WTC11 (cell line): ENCODE measurements around the gene PROX2. TPM values are rescaled to one million over a fixed set of nuclear protein-coding genes. Genes with fewer than 3 reads are reported as not detected.

Experiments
- ATAC-seq: fragments of 200-7000 bp; cut with Tn5 transposase; 2 replicates; pipeline ENCODE4 v1.10.0; 2021; ENCODE audit warnings: mild to moderate bottlenecking, moderate library complexity
- CTCF ChIA-PET: fragments of 300-600 bp; sonication (Branson Sonifier 250); formaldehyde crosslinking; loops from one replicate; lab custom pipeline; 2021; ENCODE audit warnings: antibody characterized with exemption; lab: Charles Lee
- POLR2A ChIA-PET: fragments of 350-600 bp; sonication (Branson Sonifier 250); formaldehyde crosslinking; loops from one replicate; lab custom pipeline; 2021; ENCODE audit warnings: antibody characterized with exemption; lab: Charles Lee
- DNase-seq: peaks from one replicate; pipeline ENCODE4 v3.0.0; 2021; ENCODE audit warnings: low spot score
- H3K27ac Mint-ChIP-seq: 2 replicates; pipeline ENCODE4 v1.8.0; 2021; ENCODE audit warnings: mixed read lengths
- H3K27me3 Mint-ChIP-seq: 2 replicates; pipeline ENCODE4 v1.8.0; 2021; ENCODE audit warnings: low read depth, mild to moderate bottlenecking, moderate library complexity, mixed read lengths
- H3K36me3 Mint-ChIP-seq: 2 replicates; pipeline ENCODE4 v1.8.0; 2021; ENCODE audit warnings: mixed read lengths
- H3K4me1 Mint-ChIP-seq: 2 replicates; pipeline ENCODE4 v1.8.0; 2022; ENCODE audit warnings: mixed read lengths
- H3K4me3 Mint-ChIP-seq: 2 replicates; pipeline ENCODE4 v1.8.0; 2021; ENCODE audit warnings: mild to moderate bottlenecking, moderate library complexity, mixed read lengths
- H3K9me3 Mint-ChIP-seq: 2 replicates; pipeline ENCODE4 v1.8.0; 2021; ENCODE audit warnings: mixed read lengths
- ATF1 ChIP-seq: sonication (generic); formaldehyde crosslinking; IDR thresholded peaks from 2 replicates; pipeline ENCODE4 v1.8.1; 2023; ENCODE audit warnings: mild to moderate bottlenecking, moderate library complexity, missing genetic modification reagents
- ATF3 ChIP-seq: sonication (generic); formaldehyde crosslinking; conservative IDR thresholded peaks from 2 replicates; pipeline ENCODE4 v1.8.1; 2022; ENCODE audit warnings: mild to moderate bottlenecking, missing genetic modification reagents
- CBFB ChIP-seq: sonication (generic); formaldehyde crosslinking; IDR thresholded peaks from 2 replicates; pipeline ENCODE4 v1.8.1; 2022; ENCODE audit warnings: mild to moderate bottlenecking, low read depth, missing genetic modification reagents
- CREB1 ChIP-seq: sonication (generic); formaldehyde crosslinking; IDR thresholded peaks from 2 replicates; pipeline ENCODE4 v1.8.0; 2023; ENCODE audit warnings: mild to moderate bottlenecking, missing genetic modification reagents
- ELF4 ChIP-seq: sonication (generic); formaldehyde crosslinking; IDR thresholded peaks from 2 replicates; pipeline ENCODE4 v1.8.1; 2022; ENCODE audit warnings: low read depth, mild to moderate bottlenecking, moderate library complexity, missing genetic modification reagents
- FOXK1 ChIP-seq: sonication (generic); formaldehyde crosslinking; IDR thresholded peaks from 2 replicates; pipeline ENCODE4 v1.8.0; 2022; ENCODE audit warnings: mild to moderate bottlenecking, moderate library complexity, missing genetic modification reagents
- FOXP1 ChIP-seq: sonication (generic); formaldehyde crosslinking; IDR thresholded peaks from 2 replicates; pipeline ENCODE4 v1.8.0; 2022; ENCODE audit warnings: missing genetic modification reagents, mild to moderate bottlenecking, moderate library complexity, borderline replicate concordance
- GTF2I ChIP-seq: fragments of 250-450 bp; sonication (Bioruptor Pico); conservative IDR thresholded peaks from 2 replicates; pipeline ENCODE4 v1.4.0; 2021; ENCODE audit warnings: mild to moderate bottlenecking
- HMGA2 ChIP-seq: fragments of 250-450 bp; sonication (Bioruptor Pico); IDR thresholded peaks from 2 replicates; pipeline ENCODE4 v1.4.0; 2021; ENCODE audit warnings: mild to moderate bottlenecking, moderate library complexity
- IRF1 ChIP-seq: sonication (generic); formaldehyde crosslinking; IDR thresholded peaks from 2 replicates; pipeline ENCODE4 v1.8.0; 2023; ENCODE audit warnings: missing genetic modification reagents
- IRF2 ChIP-seq: sonication (generic); formaldehyde crosslinking; IDR thresholded peaks from 2 replicates; pipeline ENCODE4 v1.8.0; 2022; ENCODE audit warnings: low read depth, missing genetic modification reagents, borderline replicate concordance
- KAT7 ChIP-seq: sonication (generic); formaldehyde crosslinking; IDR thresholded peaks from 2 replicates; pipeline ENCODE4 v1.8.1; 2023; ENCODE audit warnings: missing genetic modification reagents, mild to moderate bottlenecking, borderline replicate concordance
- NR2C2 ChIP-seq: sonication (generic); formaldehyde crosslinking; IDR thresholded peaks from 2 replicates; pipeline ENCODE4 v1.8.0; 2022; ENCODE audit warnings: mild to moderate bottlenecking, missing genetic modification reagents
- NR3C1 ChIP-seq: sonication (generic); formaldehyde crosslinking; conservative IDR thresholded peaks from 2 replicates; pipeline ENCODE4 v1.8.1; 2023; ENCODE audit warnings: low read depth, mild to moderate bottlenecking, missing genetic modification reagents
- OVOL2 ChIP-seq: fragments of 250-450 bp; sonication (Bioruptor Pico); IDR thresholded peaks from 2 replicates; pipeline ENCODE4 v1.9.0; 2021; ENCODE audit warnings: mild to moderate bottlenecking, borderline replicate concordance
- SMAD4 ChIP-seq: sonication (generic); formaldehyde crosslinking; IDR thresholded peaks from 2 replicates; pipeline ENCODE4 v1.8.0; 2022; ENCODE audit warnings: mild to moderate bottlenecking, missing genetic modification reagents
- ZNF138 ChIP-seq: sonication (generic); formaldehyde crosslinking; conservative IDR thresholded peaks from 2 replicates; pipeline ENCODE4 v1.8.1; 2022; ENCODE audit warnings: mild to moderate bottlenecking, moderate library complexity, missing genetic modification reagents
- ZNF425 ChIP-seq: fragments of 250-450 bp; sonication (Bioruptor Pico); conservative IDR thresholded peaks from 2 replicates; pipeline ENCODE4 v1.9.0; 2021; ENCODE audit warnings: mild to moderate bottlenecking
- total RNA-seq: library from RNA; stranded (reverse); gene quantifications from 3 replicates; pipeline ENCODE4 v1.2.3, GENCODE V29; 2021
- TF ChIP-seq, protein P1 (sequence below): sonication (generic); formaldehyde crosslinking; conservative IDR thresholded peaks from 2 replicates; pipeline ENCODE4 v1.8.1; 2023; ENCODE audit warnings: mild to moderate bottlenecking, low read depth, missing genetic modification reagents, moderate library complexity
- TF ChIP-seq, protein P2 (sequence below): fragments of 200-600 bp; IDR thresholded peaks from 2 replicates; pipeline ENCODE4 v1.8.0; 2022; ENCODE audit warnings: antibody characterized with exemption
- TF ChIP-seq, protein P3 (sequence below): sonication (generic); formaldehyde crosslinking; IDR thresholded peaks from 2 replicates; pipeline ENCODE4 v1.8.1; 2022; ENCODE audit warnings: missing genetic modification reagents, borderline replicate concordance
- TF ChIP-seq, protein P4 (sequence below): sonication (generic); formaldehyde crosslinking; IDR thresholded peaks from 2 replicates; pipeline ENCODE4 v1.8.0; 2022; ENCODE audit warnings: mild to moderate bottlenecking, missing genetic modification reagents

PROX2 gene
- total RNA-seq, 1 experiment from 2014 or later: 0.04 TPM

DNA sequence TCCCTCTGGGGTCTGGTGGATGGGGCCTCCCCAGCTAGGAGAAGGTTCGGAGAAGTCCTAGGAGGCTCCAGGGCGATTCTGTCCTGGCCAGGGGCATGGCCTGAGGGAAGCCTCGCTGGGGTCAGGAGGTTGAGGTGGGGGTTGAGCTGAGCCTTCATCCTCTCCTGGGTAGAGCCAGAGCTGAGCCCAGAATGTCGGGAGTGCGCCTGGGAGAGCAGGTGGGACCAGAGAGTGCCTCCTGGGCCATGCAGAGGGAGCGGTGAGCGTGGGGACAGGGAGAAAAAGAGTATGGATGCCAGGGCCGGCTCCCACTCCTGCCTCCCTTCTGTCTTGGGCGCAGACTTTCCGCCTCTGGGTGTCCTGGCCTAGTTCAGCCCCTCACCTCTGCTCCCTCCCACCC, 34.0 kb upstream of the PROX2 start (continued):
- TF ChIP-seq IRF1 (CRISPR knock-in tag): no peak
- no peak for TF ChIP-seq CREB1
- TF ChIP-seq CBFB: no peak
- TF ChIP-seq, protein P1, sequence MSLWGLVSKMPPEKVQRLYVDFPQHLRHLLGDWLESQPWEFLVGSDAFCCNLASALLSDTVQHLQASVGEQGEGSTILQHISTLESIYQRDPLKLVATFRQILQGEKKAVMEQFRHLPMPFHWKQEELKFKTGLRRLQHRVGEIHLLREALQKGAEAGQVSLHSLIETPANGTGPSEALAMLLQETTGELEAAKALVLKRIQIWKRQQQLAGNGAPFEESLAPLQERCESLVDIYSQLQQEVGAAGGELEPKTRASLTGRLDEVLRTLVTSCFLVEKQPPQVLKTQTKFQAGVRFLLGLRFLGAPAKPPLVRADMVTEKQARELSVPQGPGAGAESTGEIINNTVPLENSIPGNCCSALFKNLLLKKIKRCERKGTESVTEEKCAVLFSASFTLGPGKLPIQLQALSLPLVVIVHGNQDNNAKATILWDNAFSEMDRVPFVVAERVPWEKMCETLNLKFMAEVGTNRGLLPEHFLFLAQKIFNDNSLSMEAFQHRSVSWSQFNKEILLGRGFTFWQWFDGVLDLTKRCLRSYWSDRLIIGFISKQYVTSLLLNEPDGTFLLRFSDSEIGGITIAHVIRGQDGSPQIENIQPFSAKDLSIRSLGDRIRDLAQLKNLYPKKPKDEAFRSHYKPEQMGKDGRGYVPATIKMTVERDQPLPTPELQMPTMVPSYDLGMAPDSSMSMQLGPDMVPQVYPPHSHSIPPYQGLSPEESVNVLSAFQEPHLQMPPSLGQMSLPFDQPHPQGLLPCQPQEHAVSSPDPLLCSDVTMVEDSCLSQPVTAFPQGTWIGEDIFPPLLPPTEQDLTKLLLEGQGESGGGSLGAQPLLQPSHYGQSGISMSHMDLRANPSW (CRISPR knock-in tag): no peak
- TF ChIP-seq NR3C1 (CRISPR knock-in tag): no peak

GRCh38 chr14:74909501-74909900, 33.6 kb upstream of the PROX2 start:
- no peaks in the 10 kb centered on the region for H3K9me3 Mint-ChIP-seq
- H3K4me1 Mint-ChIP-seq: no peaks in the 10 kb centered on the region
- ChIA-PET POLR2A (no interaction called here), CTCF (interaction anchor here (1.2 kb wide), 1 partner anchor 48 kb away, joined by 6 read pairs; no protein-coding TSS in a partner anchor)
- no peak overlapping the region for H3K4me3 Mint-ChIP-seq
- DNase-seq (no peak), ATAC-seq (no peak)
- H3K27me3 Mint-ChIP-seq: no peaks in the 10 kb centered on the region
- no peaks in the 10 kb centered on the region for H3K36me3 Mint-ChIP-seq
- H3K27ac Mint-ChIP-seq: no peak overlapping the region
- TF ChIP-seq ATF3 (CRISPR knock-in tag) (no peak), NR2C2 (no peak), CBFB (no peak), FOXP1 (CRISPR knock-in tag) (no peak), ZNF425 (CRISPR knock-in tag) (no peak), GTF2I (CRISPR knock-in tag) (no peak), KAT7 (CRISPR knock-in tag) (no peak), FOXK1 (CRISPR knock-in tag) (no peak), HMGA2 (CRISPR knock-in tag) (no peak), SMAD4 (CRISPR knock-in tag) (no peak), ATF1 (CRISPR knock-in tag) (no peak), OVOL2 (CRISPR knock-in tag) (no peak), ELF4 (CRISPR knock-in tag) (no peak), IRF2 (CRISPR knock-in tag) (no peak), ZNF138 (no peak)
- TF ChIP-seq, protein P2, sequence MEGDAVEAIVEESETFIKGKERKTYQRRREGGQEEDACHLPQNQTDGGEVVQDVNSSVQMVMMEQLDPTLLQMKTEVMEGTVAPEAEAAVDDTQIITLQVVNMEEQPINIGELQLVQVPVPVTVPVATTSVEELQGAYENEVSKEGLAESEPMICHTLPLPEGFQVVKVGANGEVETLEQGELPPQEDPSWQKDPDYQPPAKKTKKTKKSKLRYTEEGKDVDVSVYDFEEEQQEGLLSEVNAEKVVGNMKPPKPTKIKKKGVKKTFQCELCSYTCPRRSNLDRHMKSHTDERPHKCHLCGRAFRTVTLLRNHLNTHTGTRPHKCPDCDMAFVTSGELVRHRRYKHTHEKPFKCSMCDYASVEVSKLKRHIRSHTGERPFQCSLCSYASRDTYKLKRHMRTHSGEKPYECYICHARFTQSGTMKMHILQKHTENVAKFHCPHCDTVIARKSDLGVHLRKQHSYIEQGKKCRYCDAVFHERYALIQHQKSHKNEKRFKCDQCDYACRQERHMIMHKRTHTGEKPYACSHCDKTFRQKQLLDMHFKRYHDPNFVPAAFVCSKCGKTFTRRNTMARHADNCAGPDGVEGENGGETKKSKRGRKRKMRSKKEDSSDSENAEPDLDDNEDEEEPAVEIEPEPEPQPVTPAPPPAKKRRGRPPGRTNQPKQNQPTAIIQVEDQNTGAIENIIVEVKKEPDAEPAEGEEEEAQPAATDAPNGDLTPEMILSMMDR: no peak
- TF ChIP-seq, protein P3, sequence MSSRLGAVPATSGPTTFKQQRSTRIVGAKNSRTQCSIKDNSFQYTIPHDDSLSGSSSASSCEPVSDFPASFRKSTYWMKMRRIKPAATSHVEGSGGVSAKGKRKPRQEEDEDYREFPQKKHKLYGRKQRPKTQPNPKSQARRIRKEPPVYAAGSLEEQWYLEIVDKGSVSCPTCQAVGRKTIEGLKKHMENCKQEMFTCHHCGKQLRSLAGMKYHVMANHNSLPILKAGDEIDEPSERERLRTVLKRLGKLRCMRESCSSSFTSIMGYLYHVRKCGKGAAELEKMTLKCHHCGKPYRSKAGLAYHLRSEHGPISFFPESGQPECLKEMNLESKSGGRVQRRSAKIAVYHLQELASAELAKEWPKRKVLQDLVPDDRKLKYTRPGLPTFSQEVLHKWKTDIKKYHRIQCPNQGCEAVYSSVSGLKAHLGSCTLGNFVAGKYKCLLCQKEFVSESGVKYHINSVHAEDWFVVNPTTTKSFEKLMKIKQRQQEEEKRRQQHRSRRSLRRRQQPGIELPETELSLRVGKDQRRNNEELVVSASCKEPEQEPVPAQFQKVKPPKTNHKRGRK: no peak
- TF ChIP-seq, protein P1 (CRISPR knock-in tag): no peak
- TF ChIP-seq, protein P4, sequence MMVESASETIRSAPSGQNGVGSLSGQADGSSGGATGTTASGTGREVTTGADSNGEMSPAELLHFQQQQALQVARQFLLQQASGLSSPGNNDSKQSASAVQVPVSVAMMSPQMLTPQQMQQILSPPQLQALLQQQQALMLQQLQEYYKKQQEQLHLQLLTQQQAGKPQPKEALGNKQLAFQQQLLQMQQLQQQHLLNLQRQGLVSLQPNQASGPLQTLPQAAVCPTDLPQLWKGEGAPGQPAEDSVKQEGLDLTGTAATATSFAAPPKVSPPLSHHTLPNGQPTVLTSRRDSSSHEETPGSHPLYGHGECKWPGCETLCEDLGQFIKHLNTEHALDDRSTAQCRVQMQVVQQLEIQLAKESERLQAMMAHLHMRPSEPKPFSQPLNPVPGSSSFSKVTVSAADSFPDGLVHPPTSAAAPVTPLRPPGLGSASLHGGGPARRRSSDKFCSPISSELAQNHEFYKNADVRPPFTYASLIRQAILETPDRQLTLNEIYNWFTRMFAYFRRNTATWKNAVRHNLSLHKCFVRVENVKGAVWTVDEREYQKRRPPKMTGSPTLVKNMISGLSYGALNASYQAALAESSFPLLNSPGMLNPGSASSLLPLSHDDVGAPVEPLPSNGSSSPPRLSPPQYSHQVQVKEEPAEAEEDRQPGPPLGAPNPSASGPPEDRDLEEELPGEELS (CRISPR knock-in tag): no peak
